Measurements from ENCODE around the gene ZNF569.

Gene ZNF569

GRCh38 chr19:37361994-37362393, 105.2 kb downstream of the ZNF569 start:
- TF ChIP-seq, protein P1, sequence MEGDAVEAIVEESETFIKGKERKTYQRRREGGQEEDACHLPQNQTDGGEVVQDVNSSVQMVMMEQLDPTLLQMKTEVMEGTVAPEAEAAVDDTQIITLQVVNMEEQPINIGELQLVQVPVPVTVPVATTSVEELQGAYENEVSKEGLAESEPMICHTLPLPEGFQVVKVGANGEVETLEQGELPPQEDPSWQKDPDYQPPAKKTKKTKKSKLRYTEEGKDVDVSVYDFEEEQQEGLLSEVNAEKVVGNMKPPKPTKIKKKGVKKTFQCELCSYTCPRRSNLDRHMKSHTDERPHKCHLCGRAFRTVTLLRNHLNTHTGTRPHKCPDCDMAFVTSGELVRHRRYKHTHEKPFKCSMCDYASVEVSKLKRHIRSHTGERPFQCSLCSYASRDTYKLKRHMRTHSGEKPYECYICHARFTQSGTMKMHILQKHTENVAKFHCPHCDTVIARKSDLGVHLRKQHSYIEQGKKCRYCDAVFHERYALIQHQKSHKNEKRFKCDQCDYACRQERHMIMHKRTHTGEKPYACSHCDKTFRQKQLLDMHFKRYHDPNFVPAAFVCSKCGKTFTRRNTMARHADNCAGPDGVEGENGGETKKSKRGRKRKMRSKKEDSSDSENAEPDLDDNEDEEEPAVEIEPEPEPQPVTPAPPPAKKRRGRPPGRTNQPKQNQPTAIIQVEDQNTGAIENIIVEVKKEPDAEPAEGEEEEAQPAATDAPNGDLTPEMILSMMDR (IDR thresholded peaks at IDR 0.05; ENCODE audit: low read depth, low read length), result no peak
- in situ Hi-C loops (cut with HindIII; ENCODE audit: low sequenced_read_pairs), result no loop called here
- peak; percentile 51 for DNase-seq (ENCODE audit: low read depth, low spot score)

More at GRCh38 chr19:37361994-37362393, 105.2 kb downstream of the ZNF569 start:
- no peak overlapping the region for H3K4me3 ChIP-seq (ENCODE audit: low read depth, low read length)

Data from astrocyte of the spinal cord (primary cell).